Lung (tissue), 12 donors: ENCODE measurements around the gene FHOD3. TPM values are rescaled to one million over a fixed set of nuclear protein-coding genes. Genes with fewer than 3 reads are reported as not detected.
"Not testable (repeated sequence)": the region's sequence is repeated elsewhere in the genome, so short reads cannot be mapped to it uniquely, and the experiment has no call there.

Source experiments
- ATAC-seq: fragments of 200-7000 bp; cut with Tn5 transposase; one replicate; pipeline ENCODE4 v1.9.1; 2020; ENCODE audit warnings: moderate number of reproducible peaks; ENCODE audit not compliant: insufficient read depth, low FRiP score
- DNase-seq, 3 donors: peaks; one replicate each; pipeline ENCODE4 v3.0.0-alpha.2; 2013 to 2017
- H3K27ac ChIP-seq, 2 donors: one replicate each; pipeline ENCODE4 v1.5.1; 2013; ENCODE audit warnings: mild to moderate bottlenecking in 2 of 2, moderate library complexity in 2 of 2, control low read depth in 1 of 2, inconsistent platforms in 1 of 2, low read depth in 1 of 2, low read length in 1 of 2
- H3K27me3 ChIP-seq, 3 donors: one replicate each; pipeline ENCODE4 v1.5.1; 2013; ENCODE audit warnings: low read length in 2 of 3; ENCODE audit not compliant: control insufficient read depth in 3 of 3, insufficient read depth in 3 of 3
- H3K36me3 ChIP-seq, 4 donors: one replicate each; pipeline ENCODE4 v1.5.1; 2013; ENCODE audit warnings: low read length in 4 of 4, mild to moderate bottlenecking in 1 of 4, moderate library complexity in 1 of 4; ENCODE audit not compliant: control insufficient read depth in 4 of 4, insufficient read depth in 4 of 4
- H3K4me1 ChIP-seq, 5 donors: one replicate each; pipeline ENCODE4 v1.5.1; 2013; ENCODE audit warnings: low read length in 5 of 5, mild to moderate bottlenecking in 2 of 5, moderate library complexity in 1 of 5; ENCODE audit not compliant: control insufficient read depth in 5 of 5, insufficient read depth in 5 of 5
- H3K4me3 ChIP-seq: one replicate; pipeline ENCODE4 v1.5.1; 2013; ENCODE audit warnings: mild to moderate bottlenecking, control low read depth, moderate library complexity
- H3K9ac ChIP-seq, 2 donors: one replicate each; pipeline ENCODE4 v1.5.1; 2013; ENCODE audit warnings: low read length in 2 of 2, control low read depth in 1 of 2; ENCODE audit not compliant: insufficient read depth in 1 of 2
- H3K9me3 ChIP-seq, 4 donors: one replicate each; pipeline ENCODE4 v1.5.1; 2013; ENCODE audit warnings: low read length in 3 of 4, mild to moderate bottlenecking in 1 of 4, moderate library complexity in 1 of 4; ENCODE audit not compliant: control insufficient read depth in 4 of 4, insufficient read depth in 3 of 4
- CTCF ChIP-seq: IDR thresholded peaks from 2 replicates; pipeline ENCODE4 v1.5.1; 2012; ENCODE audit warnings: mild to moderate bottlenecking; ENCODE audit errors: control extremely low read depth, extremely low read depth
- WGBS, 2 donors: extraction: QIAGEN DNeasy Blood & Tissue Kit; methylation state at CpG; one replicate each; pipeline ENCODE4 v1.1.7; 2013; 5-methylcytosine and 5-hydroxymethylcytosine counted together
- polyA plus RNA-seq, 2 donors: library from polyadenylated mRNA; stranded (reverse); fragments of 200-250 nt; gene quantifications; one replicate each; pipeline ENCODE4 v1.2.1, GENCODE V29; 2013
- total RNA-seq, 2 donors: library from RNA; depleted of rRNA in 1 of 2; stranded (reverse); fragments of >200 nt in 1 of 2; gene quantifications; one replicate each; pipeline ENCODE4 v1.2.1, GENCODE V29; 2014 to 2021
- donor health status: control.
- donor health status: control.
- donor health status: Bipolar disorder and iron deficiency.
- donor health status: healthy.
- donor health status: DM: yes; HTN: yes; CAD: no.

Gene FHOD3
- total and polyA plus RNA-seq, 4 donors, result 1.0 to 7.4 (median 2.9) TPM

DNA sequence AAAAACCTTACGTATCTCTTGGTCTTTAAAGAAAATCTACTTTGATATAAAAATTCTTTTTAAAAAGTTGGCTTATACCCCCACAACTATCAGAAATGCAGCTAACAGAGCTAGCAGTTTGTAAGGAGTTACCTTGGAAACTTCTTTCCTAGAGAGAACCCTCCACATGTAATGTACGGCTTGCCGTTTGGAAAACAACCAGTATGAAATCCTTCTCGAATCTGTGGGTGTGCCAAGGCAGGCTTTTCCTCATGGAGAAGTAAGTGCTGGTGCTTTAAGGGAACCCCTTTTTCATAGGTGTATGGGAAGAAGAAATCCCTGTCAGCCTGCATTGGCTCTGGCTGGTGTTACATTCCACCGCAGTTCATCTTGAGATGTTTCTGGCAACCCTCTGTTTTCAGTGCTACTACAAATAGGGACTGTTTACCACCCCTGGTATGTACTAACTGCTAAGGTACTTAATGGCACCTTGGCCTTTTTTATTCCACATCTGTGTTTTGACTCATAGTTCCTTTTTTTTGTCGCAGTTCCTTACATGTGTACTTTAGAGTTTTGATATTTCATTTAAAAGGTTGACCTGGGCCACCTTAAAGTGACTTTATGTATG is 248.4 kb downstream of the FHOD3 start:
- 64 to 83% methylated on average over 6 of the region's 6 CpGs for WGBS, 2 donors
- H3K27ac ChIP-seq, result peak overlapping the region in 1 of 2 donors; percentile 64
- H3K9me3 ChIP-seq, result no peaks in the 10 kb centered on the region
- peaks cover 0 to 3% (median 0%) of the 10 kb centered on the region in 5 donors for H3K4me1 ChIP-seq
- no peaks in the 10 kb centered on the region for H3K36me3 ChIP-seq
- ATAC-seq (no peak), DNase-seq (no peak)
- H3K4me3 ChIP-seq, result no peak overlapping the region
- peaks cover 0 to 4% (median 0%) of the 10 kb centered on the region in 3 donors for H3K27me3 ChIP-seq
- no peak for TF ChIP-seq CTCF
- no peak overlapping the region for H3K9ac ChIP-seq

GRCh38 chr18:36546876-36547275 is 249.4 kb downstream of the FHOD3 start:
- no peak overlapping the region for H3K4me3 ChIP-seq
- H3K4me1 ChIP-seq, result peaks cover 0 to 3% (median 0%) of the 10 kb centered on the region in 5 donors
- TF ChIP-seq CTCF, result no peak
- ATAC-seq, result no peak
- peaks cover 0 to 4% (median 0%) of the 10 kb centered on the region in 3 donors for H3K27me3 ChIP-seq
- WGBS, 2 donors, result 88 to 89% methylated on average over 8 of the region's 8 CpGs
- no peak overlapping the region for H3K9ac ChIP-seq
- no peaks in the 10 kb centered on the region for H3K9me3 ChIP-seq
- peak overlapping the region in 1 of 2 donors; percentile 14 for H3K27ac ChIP-seq
- no peak for DNase-seq
- no peaks in the 10 kb centered on the region for H3K36me3 ChIP-seq

- no peak for ATAC-seq
- Histone ChIP-seq H3K27ac (no peak overlapping the region), H3K27me3 (peaks cover 0 to 4% (median 0%) of the 10 kb centered on the region in 3 donors), H3K9ac (no peak overlapping the region), H3K9me3 (no peaks in the 10 kb centered on the region), H3K4me3 (no peak overlapping the region), H3K4me1 (peaks cover 0 to 3% (median 0%) of the 10 kb centered on the region in 5 donors), H3K36me3 (no peaks in the 10 kb centered on the region)
- no peak for DNase-seq
- 91% methylated on average over 11 of the region's 11 CpGs for WGBS, 2 donors
- no peak for TF ChIP-seq CTCF
Measured at GRCh38 chr18:36547544-36547943, 250.0 kb downstream of the FHOD3 start.

DNA sequence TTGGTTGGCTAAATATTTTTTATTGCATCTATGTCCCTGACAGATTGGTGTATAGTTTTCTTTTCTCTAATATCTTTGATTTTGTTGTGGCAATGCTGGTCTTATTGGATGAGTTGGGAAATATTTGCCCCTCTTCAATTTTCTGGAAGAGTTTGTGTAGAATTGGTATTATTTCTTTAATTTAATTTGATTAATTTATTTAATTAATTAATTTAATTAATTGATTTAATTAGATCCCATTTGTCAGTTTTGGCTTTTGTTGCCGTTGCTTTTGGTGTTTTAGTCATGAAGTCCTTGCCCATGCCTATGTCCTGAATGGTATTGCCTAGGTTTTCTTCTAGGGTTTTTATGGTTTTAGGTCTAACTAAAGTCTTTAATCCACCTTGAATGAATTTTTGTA is 253.8 kb downstream of the FHOD3 start:
- H3K4me1 ChIP-seq, H3K9ac ChIP-seq, H3K9me3 ChIP-seq, H3K27ac ChIP-seq, H3K36me3 ChIP-seq, ATAC-seq, DNase-seq, H3K4me3 ChIP-seq, H3K27me3 ChIP-seq: not testable (repeated sequence)
- WGBS, 2 donors, result 86 to 100% methylated on average over 1 of the region's 1 CpG
